Measurements from ENCODE around the gene FAM50B.

Gene FAM50B

GRCh38 chr6:3820563-3820962, 28.6 kb upstream of the FAM50B start:
- no peak for DNase-seq

GRCh38 chr6:3822747-3823445, 26.3 kb upstream of the FAM50B start:
- DNase-seq, result no peak

GRCh38 chr6:3823671-3824070, 25.5 kb upstream of the FAM50B start:
- no peak for DNase-seq

- no peak for DNase-seq
Measured at GRCh38 chr6:3825331-3825831, 23.8 kb upstream of the FAM50B start.

GRCh38 chr6:3825851-3826581, 23.2 kb upstream of the FAM50B start:
- DNase-seq, result no peak

GRCh38 chr6:3829285-3829684, 19.9 kb upstream of the FAM50B start:
- DNase-seq, result no peak

GRCh38 chr6:3830806-3831205, 18.4 kb upstream of the FAM50B start:
- DNase-seq, result no peak

GRCh38 chr6:3831761-3832530, 17.2 kb upstream of the FAM50B start:
- DNase-seq, result no peak

GRCh38 chr6:3835055-3835731, 14.0 kb upstream of the FAM50B start:
- no peak for DNase-seq

GRCh38 chr6:3835785-3836184, 13.4 kb upstream of the FAM50B start:
- DNase-seq, result no peak

GRCh38 chr6:3836566-3836965, 12.6 kb upstream of the FAM50B start:
- no peak for DNase-seq

GRCh38 chr6:3837781-3838180, 11.4 kb upstream of the FAM50B start:
- no peak for DNase-seq

- DNase-seq, result no peak
Measured at GRCh38 chr6:3838992-3839867, 9.9 kb upstream of the FAM50B start.

GRCh38 chr6:3841066-3841454, 8.1 kb upstream of the FAM50B start:
- DNase-seq, result no peak

- DNase-seq, result no peak
Measured at GRCh38 chr6:3841711-3842565, 7.2 kb upstream of the FAM50B start.

- DNase-seq, result no peak
Measured at GRCh38 chr6:3843379-3844096, 5.6 kb upstream of the FAM50B start.

- no peak for DNase-seq
Measured at GRCh38 chr6:3844097-3844463, 5.1 kb upstream of the FAM50B start.

- no peak for DNase-seq
Measured at GRCh38 chr6:3847521-3847920, 1.7 kb upstream of the FAM50B start.

GRCh38 chr6:3848380-3848779, 793 bp upstream of the FAM50B start:
- DNase-seq, result no peak

- no peak for DNase-seq
Measured at GRCh38 chr6:3849681-3850450, 693 bp downstream of the FAM50B start.

All from activated naive CD4-positive, alpha-beta T cell treated with anti-CD3 and anti-CD28 coated beads, Interleukin-2, amount 50 U/mL, for 16 hours (primary cell).